Mesodermal cell (in vitro differentiated cells): ENCODE results near the gene SMURF1. TPM values are rescaled to one million over a fixed set of nuclear protein-coding genes. Genes with fewer than 3 reads are reported as not detected.
A peak's percentile ranks its signal among the peaks of the same experiment; 100 is the strongest.

Source experiments
- H3K27ac ChIP-seq: 2 replicates; pipeline ENCODE4 v1.7.0; 2013; ENCODE audit warnings: mild to moderate bottlenecking, low read depth, low read length, moderate library complexity; ENCODE audit not compliant: severe bottlenecking
- H3K36me3 ChIP-seq: 2 replicates; pipeline ENCODE4 v1.7.1; 2013; ENCODE audit warnings: mild to moderate bottlenecking, low read length, moderate library complexity; ENCODE audit not compliant: control insufficient read depth, insufficient read depth
- H3K4me1 ChIP-seq: one replicate; pipeline ENCODE4 v1.7.1; 2013; ENCODE audit warnings: mild to moderate bottlenecking, low read length; ENCODE audit not compliant: insufficient read depth, control insufficient read depth, poor library complexity, severe bottlenecking
- H3K4me3 ChIP-seq: 2 replicates; pipeline ENCODE4 v1.7.0; 2013; ENCODE audit warnings: low read length, control low read depth, mild to moderate bottlenecking; ENCODE audit not compliant: insufficient read depth, poor library complexity, severe bottlenecking; ENCODE audit errors: extremely low read depth
- H3K9me3 ChIP-seq: 2 replicates; pipeline ENCODE4 v1.7.1; 2013; ENCODE audit warnings: mild to moderate bottlenecking, low read length, moderate library complexity; ENCODE audit not compliant: control insufficient read depth
- WGBS, 2 experiments: methylation state at CpG; one replicate each; pipeline ENCODE4 v1.1.5; 2013; ENCODE audit warnings: missing lambda C conversion rate in 2 of 2; ENCODE audit not compliant: insufficient coverage in 2 of 2; 5-methylcytosine and 5-hydroxymethylcytosine counted together
- polyA plus RNA-seq, 2 experiments: library from polyadenylated mRNA; stranded (reverse); fragments of 50-300 nt; gene quantifications; one replicate each; pipeline ENCODE4 v1.2.3, GENCODE V29; 2013

SMURF1 gene
- polyA plus RNA-seq (2013, experiment 1 of 2), result 21.5 TPM
- polyA plus RNA-seq (2013, experiment 2 of 2), result 18.9 TPM

- Histone ChIP-seq H3K4me1 (peaks cover 12% of the 10 kb centered on the region), H3K27ac (peak within 1 kb of the TSS; percentile 96), H3K36me3 (peaks cover 7% of the 10 kb centered on the region), H3K4me3 (peak within 1 kb of the TSS; percentile 76), H3K9me3 (no peaks in the 10 kb centered on the region)
- 1% methylated on average over 38 to 63 of the region's 94 CpGs for WGBS, 2 experiments
Observed at GRCh38 chr7:99143853-99144672, at the start of gene SMURF1. SMURF1 (minus strand) TSS chr7:99144108; CDS start chr7:99143780, 328 bp downstream.

GRCh38 chr7:99191869-99192596 lies 48.1 kb upstream of the SMURF1 start:
- WGBS, 2 experiments, result 93% methylated on average over 3 to 5 of the region's 5 CpGs
- Histone ChIP-seq H3K36me3 (no peaks in the 10 kb centered on the region), H3K4me1 (peaks cover 6% of the 10 kb centered on the region), H3K9me3 (no peaks in the 10 kb centered on the region), H3K4me3 (no peak overlapping the region), H3K27ac (no peak overlapping the region)

GRCh38 chr7:99190359-99191009 lies 46.6 kb upstream of the SMURF1 start:
- no peaks in the 10 kb centered on the region for H3K9me3 ChIP-seq
- peaks cover 6% of the 10 kb centered on the region for H3K4me1 ChIP-seq
- WGBS, 2 experiments, result 77 to 78% methylated on average over 5 to 6 of the region's 7 CpGs
- no peak overlapping the region for H3K27ac ChIP-seq
- H3K4me3 ChIP-seq, result no peak overlapping the region
- H3K36me3 ChIP-seq, result no peaks in the 10 kb centered on the region

GRCh38 chr7:99189222-99189621 lies 45.3 kb upstream of the SMURF1 start:
- Histone ChIP-seq H3K9me3 (no peaks in the 10 kb centered on the region), H3K36me3 (no peaks in the 10 kb centered on the region), H3K4me1 (peaks cover 6% of the 10 kb centered on the region), H3K27ac (no peak overlapping the region), H3K4me3 (no peak overlapping the region)
- WGBS, 2 experiments, result 100% methylated on average over 1 of the region's 1 CpG; no CpG with 5 or more reads in 1 of the 2 experiments

GRCh38 chr7:99188221-99188620 lies 44.3 kb upstream of the SMURF1 start:
- WGBS, 2 experiments, result 90 to 92% methylated on average over 14 to 15 of the region's 15 CpGs
- no peaks in the 10 kb centered on the region for H3K4me1 ChIP-seq
- no peaks in the 10 kb centered on the region for H3K36me3 ChIP-seq
- no peak overlapping the region for H3K4me3 ChIP-seq
- no peaks in the 10 kb centered on the region for H3K9me3 ChIP-seq
- no peak overlapping the region for H3K27ac ChIP-seq

GRCh38 chr7:99184532-99185218 lies 40.8 kb upstream of the SMURF1 start:
- Histone ChIP-seq H3K36me3 (no peaks in the 10 kb centered on the region), H3K9me3 (no peaks in the 10 kb centered on the region), H3K4me1 (no peaks in the 10 kb centered on the region), H3K4me3 (no peak overlapping the region), H3K27ac (no peak overlapping the region)
- WGBS, 2 experiments, result 86 to 97% methylated on average over 8 to 15 of the region's 15 CpGs

GRCh38 chr7:99180067-99180650 lies 36.3 kb upstream of the SMURF1 start:
- 87 to 90% methylated on average over 11 to 12 of the region's 12 CpGs for WGBS, 2 experiments
- no peak overlapping the region for H3K4me3 ChIP-seq
- no peaks in the 10 kb centered on the region for H3K9me3 ChIP-seq
- H3K27ac ChIP-seq, result no peak overlapping the region
- no peaks in the 10 kb centered on the region for H3K36me3 ChIP-seq
- H3K4me1 ChIP-seq, result no peaks in the 10 kb centered on the region

GRCh38 chr7:99177165-99177564 lies 33.3 kb upstream of the SMURF1 start:
- Histone ChIP-seq H3K4me1 (no peaks in the 10 kb centered on the region), H3K27ac (no peak overlapping the region), H3K36me3 (no peaks in the 10 kb centered on the region), H3K9me3 (no peaks in the 10 kb centered on the region), H3K4me3 (no peak overlapping the region)
- 93 to 97% methylated on average over 9 to 10 of the region's 10 CpGs for WGBS, 2 experiments

GRCh38 chr7:99173787-99174186 lies 29.9 kb upstream of the SMURF1 start:
- WGBS, 2 experiments, result 89 to 94% methylated on average over 4 to 6 of the region's 6 CpGs

GRCh38 chr7:99171731-99172130 lies 27.8 kb upstream of the SMURF1 start:
- no peak overlapping the region for H3K4me3 ChIP-seq
- no peaks in the 10 kb centered on the region for H3K4me1 ChIP-seq
- no peaks in the 10 kb centered on the region for H3K36me3 ChIP-seq
- H3K27ac ChIP-seq, result no peak overlapping the region
- 90% methylated on average over 3 to 4 of the region's 4 CpGs for WGBS, 2 experiments
- H3K9me3 ChIP-seq, result no peaks in the 10 kb centered on the region

More at GRCh38 chr7:99173787-99174186, 29.9 kb upstream of the SMURF1 start:
- Histone ChIP-seq H3K27ac (no peak overlapping the region), H3K9me3 (no peaks in the 10 kb centered on the region), H3K4me3 (no peak overlapping the region), H3K4me1 (no peaks in the 10 kb centered on the region), H3K36me3 (no peaks in the 10 kb centered on the region)
